Islet of Langerhans (tissue), 1 donor: Measurements from ENCODE around the gene SERPINB4.

Source experiments
- FAIRE-seq: peaks from one replicate; lab custom pipeline; 2011; peaks lifted over from hg19 to GRCh38; lab: Jason Lieb, UNC

SERPINB4 gene

GRCh38 chr18:63626431-63626830 is 17.6 kb downstream of the SERPINB4 start:
- FAIRE-seq = no peak

GRCh38 chr18:63624863-63625262 is 19.2 kb downstream of the SERPINB4 start:
- no peak for FAIRE-seq

GRCh38 chr18:63619661-63620060 is 24.4 kb downstream of the SERPINB4 start:
- no peak for FAIRE-seq

GRCh38 chr18:63617915-63618234 is 26.2 kb downstream of the SERPINB4 start:
- FAIRE-seq = no peak

GRCh38 chr18:63617049-63617914 is 26.8 kb downstream of the SERPINB4 start:
- no peak for FAIRE-seq

GRCh38 chr18:63613420-63613819 is 30.6 kb downstream of the SERPINB4 start:
- no peak for FAIRE-seq

GRCh38 chr18:63606526-63606925 is 37.5 kb downstream of the SERPINB4 start:
- no peak for FAIRE-seq

- no peak for FAIRE-seq
Observed at GRCh38 chr18:63604791-63605567, 39.1 kb downstream of the SERPINB4 start.

GRCh38 chr18:63603772-63604171 is 40.3 kb downstream of the SERPINB4 start:
- FAIRE-seq = no peak

GRCh38 chr18:63603355-63603754 is 40.7 kb downstream of the SERPINB4 start:
- no peak for FAIRE-seq

- FAIRE-seq = no peak
Observed at GRCh38 chr18:63596964-63597363, 47.1 kb downstream of the SERPINB4 start.

GRCh38 chr18:63592471-63592870 is 51.6 kb downstream of the SERPINB4 start:
- no peak for FAIRE-seq

GRCh38 chr18:63591725-63592124 is 52.3 kb downstream of the SERPINB4 start:
- no peak for FAIRE-seq

- no peak for FAIRE-seq
Observed at GRCh38 chr18:63590966-63591695, 52.9 kb downstream of the SERPINB4 start.

- FAIRE-seq = no peak
Observed at GRCh38 chr18:63590373-63590772, 53.7 kb downstream of the SERPINB4 start.

- no peak for FAIRE-seq
Observed at GRCh38 chr18:63588909-63589308, 55.1 kb downstream of the SERPINB4 start.
